SK-N-SH treated with all-trans-retinoic acid at 6 μM for 48 hours (cell line): ENCODE data around the gene IQSEC1.

Experiments used
- ATAC-seq: fragments of 200-7000 bp; cut with Tn5 transposase; 3 replicates; pipeline ENCODE4 v1.9.1; 2020; ENCODE audit warnings: mild to moderate bottlenecking, moderate library complexity
- ARNTL ChIP-seq: fragments of 450-650 bp; formaldehyde crosslinking; IDR thresholded peaks from 2 replicates; pipeline ENCODE4 v1.5.0; 2020; ENCODE audit warnings: low read depth, mild to moderate bottlenecking, moderate library complexity, borderline replicate concordance
- BACH2 ChIP-seq: fragments of 250-450 bp; sonication (Bioruptor Pico); IDR thresholded peaks from 2 replicates; pipeline ENCODE4 v1.9.0; 2021; ENCODE audit warnings: mild to moderate bottlenecking, borderline replicate concordance
- CREB5 ChIP-seq: fragments of 250-450 bp; sonication (Bioruptor Pico); IDR thresholded peaks from 2 replicates; pipeline ENCODE4 v1.5.1; 2020; ENCODE audit warnings: low read depth, mild to moderate bottlenecking, moderate library complexity
- CSDC2 ChIP-seq: fragments of 250-450 bp; sonication (Bioruptor Pico); IDR thresholded peaks from 2 replicates; pipeline ENCODE4 v1.5.0; 2020; ENCODE audit warnings: mild to moderate bottlenecking, moderate library complexity
- CSRNP3 ChIP-seq: fragments of 250-450 bp; sonication (Bioruptor Pico); IDR thresholded peaks from 2 replicates; pipeline ENCODE4 v1.5.1; 2021; ENCODE audit warnings: mild to moderate bottlenecking, moderate library complexity
- ESRRG ChIP-seq: fragments of 250-450 bp; sonication (Bioruptor Pico); IDR thresholded peaks from 2 replicates; pipeline ENCODE4 v1.6.1; 2021; ENCODE audit warnings: mild to moderate bottlenecking
- GLIS3 ChIP-seq: fragments of 250-450 bp; sonication (Bioruptor Pico); IDR thresholded peaks from 2 replicates; pipeline ENCODE4 v1.5.0; 2020; ENCODE audit warnings: mild to moderate bottlenecking, moderate library complexity
- ISL1 ChIP-seq: fragments of 250-450 bp; sonication (Bioruptor Pico); IDR thresholded peaks from 2 replicates; pipeline ENCODE4 v2.1.2; 2022; ENCODE audit warnings: mild to moderate bottlenecking, moderate library complexity
- OSR1 ChIP-seq: fragments of 250-450 bp; sonication (Bioruptor Pico); IDR thresholded peaks from 2 replicates; pipeline ENCODE4 v1.8.0; 2022; ENCODE audit warnings: moderate library complexity, mild to moderate bottlenecking, inconsistent platforms
- POU6F1 ChIP-seq: fragments of 250-450 bp; sonication (Bioruptor Pico); IDR thresholded peaks from 2 replicates; pipeline ENCODE4 v1.8.0; 2021; ENCODE audit warnings: low read depth, mild to moderate bottlenecking, moderate library complexity, borderline replicate concordance
- PPARA ChIP-seq: fragments of 250-450 bp; sonication (Bioruptor Pico); IDR thresholded peaks from 2 replicates; pipeline ENCODE4 v1.5.0; 2020; ENCODE audit warnings: mild to moderate bottlenecking, borderline replicate concordance
- RARB ChIP-seq: fragments of 250-450 bp; sonication (Bioruptor Pico); IDR thresholded peaks from 2 replicates; pipeline ENCODE4 v1.8.0; 2021; ENCODE audit warnings: mild to moderate bottlenecking, moderate library complexity
- SNAI2 ChIP-seq: fragments of 250-450 bp; sonication (Bioruptor Pico); IDR thresholded peaks from 2 replicates; pipeline ENCODE4 v1.5.0; 2020; ENCODE audit warnings: mild to moderate bottlenecking, moderate library complexity
- TCF4 ChIP-seq: fragments of 250-450 bp; sonication (Bioruptor Pico); IDR thresholded peaks from 2 replicates; pipeline ENCODE4 v1.8.0; 2021; ENCODE audit warnings: mild to moderate bottlenecking, moderate library complexity, borderline replicate concordance
- TOX ChIP-seq: fragments of 250-450 bp; sonication (Bioruptor Pico); IDR thresholded peaks from 2 replicates; pipeline ENCODE4 v1.8.0; 2021; ENCODE audit warnings: mild to moderate bottlenecking, moderate library complexity, borderline replicate concordance
- TSHZ2 ChIP-seq: fragments of 250-450 bp; sonication (Bioruptor Pico); IDR thresholded peaks from 2 replicates; pipeline ENCODE4 v1.5.0; 2020; ENCODE audit warnings: mild to moderate bottlenecking, moderate library complexity
- ZC3H10 ChIP-seq: fragments of 250-450 bp; sonication (Bioruptor Pico); IDR thresholded peaks from 2 replicates; pipeline ENCODE4 v1.5.1; 2021; ENCODE audit warnings: mild to moderate bottlenecking, moderate library complexity
- ZFP3 ChIP-seq: fragments of 250-450 bp; sonication (Bioruptor Pico); IDR thresholded peaks from 2 replicates; pipeline ENCODE4 v1.5.0; 2020; ENCODE audit warnings: mild to moderate bottlenecking, moderate library complexity
- ZFP30 ChIP-seq: fragments of 450-650 bp; formaldehyde crosslinking; IDR thresholded peaks from 2 replicates; pipeline ENCODE4 v1.5.0; 2022; ENCODE audit warnings: mild to moderate bottlenecking, moderate library complexity
- ZNF565 ChIP-seq: fragments of 450-650 bp; formaldehyde crosslinking; conservative IDR thresholded peaks from 2 replicates; pipeline ENCODE4 v1.5.0; 2020; ENCODE audit warnings: low read depth, mild to moderate bottlenecking, moderate library complexity
- ZNF70 ChIP-seq: fragments of 450-650 bp; formaldehyde crosslinking; IDR thresholded peaks from 2 replicates; pipeline ENCODE4 v1.5.0; 2020; ENCODE audit warnings: mild to moderate bottlenecking, moderate library complexity
- ZNF8 ChIP-seq: fragments of 450-650 bp; formaldehyde crosslinking; IDR thresholded peaks from 2 replicates; pipeline ENCODE4 v1.5.0; 2020; ENCODE audit warnings: mild to moderate bottlenecking, moderate library complexity

Gene IQSEC1

GRCh38 chr3:13062647-13063046 lies 10.6 kb downstream of the IQSEC1 start:
- ATAC-seq = peak; percentile 17; the same call in 1 of the 3 replicates
- TF ChIP-seq ESRRG (CRISPR knock-in tag) (no peak), CSRNP3 (CRISPR knock-in tag) (no peak), TOX (CRISPR knock-in tag) (no peak), ZFP3 (CRISPR knock-in tag) (no peak), TCF4 (CRISPR knock-in tag) (no peak), POU6F1 (no peak), RARB (CRISPR knock-in tag) (no peak), ZNF565 (no peak), SNAI2 (CRISPR knock-in tag) (no peak), ARNTL (CRISPR knock-in tag) (no peak), OSR1 (no peak), CSDC2 (CRISPR knock-in tag) (no peak), GLIS3 (CRISPR knock-in tag) (no peak), ZNF70 (CRISPR knock-in tag) (no peak), CREB5 (CRISPR knock-in tag) (no peak), BACH2 (CRISPR knock-in tag) (no peak), ZNF8 (CRISPR knock-in tag) (no peak), ZFP30 (CRISPR knock-in tag) (no peak)

- no peak for ATAC-seq
- no peak for TF ChIP-seq ISL1 (CRISPR knock-in tag)
- no peak for TF ChIP-seq CSRNP3 (CRISPR knock-in tag)
- no peak for TF ChIP-seq TSHZ2 (CRISPR knock-in tag)
- TF ChIP-seq TOX (CRISPR knock-in tag) = no peak
- no peak for TF ChIP-seq ARNTL (CRISPR knock-in tag)
- TF ChIP-seq ESRRG (CRISPR knock-in tag) = no peak
- no peak for TF ChIP-seq ZC3H10 (CRISPR knock-in tag)
- TF ChIP-seq CSDC2 (CRISPR knock-in tag) = no peak
- TF ChIP-seq BACH2 (CRISPR knock-in tag) = no peak
- no peak for TF ChIP-seq TCF4 (CRISPR knock-in tag)
- TF ChIP-seq RARB (CRISPR knock-in tag) = no peak
- no peak for TF ChIP-seq PPARA (CRISPR knock-in tag)
- no peak for TF ChIP-seq ZNF8 (CRISPR knock-in tag)
- TF ChIP-seq OSR1 = no peak
- TF ChIP-seq CREB5 (CRISPR knock-in tag) = no peak
- no peak for TF ChIP-seq SNAI2 (CRISPR knock-in tag)
- no peak for TF ChIP-seq GLIS3 (CRISPR knock-in tag)
- no peak for TF ChIP-seq POU6F1
- TF ChIP-seq ZNF565 = no peak
- TF ChIP-seq ZNF70 (CRISPR knock-in tag) = no peak
Observed at GRCh38 chr3:13060341-13060910, 12.8 kb downstream of the IQSEC1 start.
